ENCODE data around the gene LRFN3. TPM values are rescaled to one million over a fixed set of nuclear protein-coding genes. Genes with fewer than 3 reads are reported as not detected.
A peak's percentile ranks its signal among the peaks of the same experiment; 100 is the strongest.

The LRFN3 gene
- total RNA-seq, 1 donor from 2014 or later: 21.0 TPM

GRCh38 chr19:35913589-35913988 lies 22.6 kb upstream of the LRFN3 start:
- Mint-ChIP-seq H3K4me3 (ENCODE audit: unreplicated experiment) (no peak overlapping the region), H3K4me1 (ENCODE audit: low read depth) (peaks cover 6% of the 10 kb centered on the region)
- DNase-seq (ENCODE audit: low spot score): no peak

DNA sequence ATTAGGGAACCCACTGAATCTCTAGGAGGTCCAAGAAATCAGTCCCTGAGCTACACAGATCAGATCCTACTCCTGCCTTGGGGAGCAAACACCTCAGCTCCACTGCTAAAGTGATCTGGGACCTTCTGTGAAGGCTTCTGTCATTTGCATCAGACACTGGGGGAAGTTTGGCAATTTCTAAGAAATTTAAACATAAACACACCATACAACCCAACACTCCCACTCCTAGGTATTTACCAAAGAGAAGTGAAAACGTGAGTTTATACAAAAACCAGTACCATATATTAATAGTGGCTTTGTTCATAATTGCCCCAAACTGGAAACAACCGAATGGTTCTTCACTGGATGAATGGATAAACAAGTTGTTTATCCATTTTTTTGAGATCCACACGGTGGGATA lies 20.7 kb upstream of the LRFN3 start:
- no peak overlapping the region for H3K4me3 Mint-ChIP-seq (ENCODE audit: unreplicated experiment)
- no peak for DNase-seq (ENCODE audit: low spot score)
- no peak overlapping the region for H3K27ac Mint-ChIP-seq (ENCODE audit: unreplicated experiment)
- peaks cover 6% of the 10 kb centered on the region for H3K4me1 Mint-ChIP-seq (ENCODE audit: low read depth)
- H3K9me3 Mint-ChIP-seq (ENCODE audit: low read depth): no peaks in the 10 kb centered on the region
- peaks cover 6% of the 10 kb centered on the region for H3K27me3 Mint-ChIP-seq (ENCODE audit: low read depth)
- TF ChIP-seq, protein P1, sequence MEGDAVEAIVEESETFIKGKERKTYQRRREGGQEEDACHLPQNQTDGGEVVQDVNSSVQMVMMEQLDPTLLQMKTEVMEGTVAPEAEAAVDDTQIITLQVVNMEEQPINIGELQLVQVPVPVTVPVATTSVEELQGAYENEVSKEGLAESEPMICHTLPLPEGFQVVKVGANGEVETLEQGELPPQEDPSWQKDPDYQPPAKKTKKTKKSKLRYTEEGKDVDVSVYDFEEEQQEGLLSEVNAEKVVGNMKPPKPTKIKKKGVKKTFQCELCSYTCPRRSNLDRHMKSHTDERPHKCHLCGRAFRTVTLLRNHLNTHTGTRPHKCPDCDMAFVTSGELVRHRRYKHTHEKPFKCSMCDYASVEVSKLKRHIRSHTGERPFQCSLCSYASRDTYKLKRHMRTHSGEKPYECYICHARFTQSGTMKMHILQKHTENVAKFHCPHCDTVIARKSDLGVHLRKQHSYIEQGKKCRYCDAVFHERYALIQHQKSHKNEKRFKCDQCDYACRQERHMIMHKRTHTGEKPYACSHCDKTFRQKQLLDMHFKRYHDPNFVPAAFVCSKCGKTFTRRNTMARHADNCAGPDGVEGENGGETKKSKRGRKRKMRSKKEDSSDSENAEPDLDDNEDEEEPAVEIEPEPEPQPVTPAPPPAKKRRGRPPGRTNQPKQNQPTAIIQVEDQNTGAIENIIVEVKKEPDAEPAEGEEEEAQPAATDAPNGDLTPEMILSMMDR (IDR thresholded peaks at IDR 0.05): no peak
- no peaks in the 10 kb centered on the region for H3K36me3 Mint-ChIP-seq (ENCODE audit: low read depth)

More at GRCh38 chr19:35913589-35913988, 22.6 kb upstream of the LRFN3 start:
- TF ChIP-seq, protein P1 (IDR thresholded peaks at IDR 0.05): no peak
- peaks cover 6% of the 10 kb centered on the region for H3K27me3 Mint-ChIP-seq (ENCODE audit: low read depth)
- H3K36me3 Mint-ChIP-seq (ENCODE audit: low read depth): no peaks in the 10 kb centered on the region
- H3K9me3 Mint-ChIP-seq (ENCODE audit: low read depth): no peaks in the 10 kb centered on the region
- H3K27ac Mint-ChIP-seq (ENCODE audit: unreplicated experiment): peak overlapping the region; percentile 70

- DNase-seq (ENCODE audit: low spot score): no peak
- no peaks in the 10 kb centered on the region for H3K4me1 Mint-ChIP-seq (ENCODE audit: low read depth)
- no peak overlapping the region for H3K27ac Mint-ChIP-seq (ENCODE audit: unreplicated experiment)
- TF ChIP-seq, protein P1 (IDR thresholded peaks at IDR 0.05): no peak
- no peaks in the 10 kb centered on the region for H3K9me3 Mint-ChIP-seq (ENCODE audit: low read depth)
- H3K4me3 Mint-ChIP-seq (ENCODE audit: unreplicated experiment): no peak overlapping the region
- H3K27me3 Mint-ChIP-seq (ENCODE audit: low read depth): peaks cover 14% of the 10 kb centered on the region
- H3K36me3 Mint-ChIP-seq (ENCODE audit: low read depth): no peaks in the 10 kb centered on the region
These were observed 16.9 kb upstream of the LRFN3 start for GRCh38 chr19:35919306-35919705.

DNA sequence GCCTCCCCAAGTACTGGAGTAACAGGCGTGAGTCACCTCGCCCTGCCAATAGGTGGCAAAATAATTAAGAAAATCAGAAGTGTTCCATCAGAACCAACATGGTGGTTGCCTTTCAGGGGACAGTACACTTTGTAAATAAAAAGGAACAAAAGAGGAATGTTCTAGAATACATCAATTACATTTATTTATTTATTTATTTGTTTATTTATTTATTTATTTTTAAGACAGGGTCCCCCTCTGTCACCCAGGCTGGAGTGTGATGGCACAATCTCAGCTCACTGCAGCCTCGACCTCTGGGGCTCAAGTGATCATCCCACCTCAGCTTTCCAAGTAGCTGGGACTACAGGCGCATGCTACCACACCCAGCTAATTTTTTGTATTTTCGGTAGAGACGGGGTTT lies 15.2 kb upstream of the LRFN3 start:
- Mint-ChIP-seq H3K4me1 (ENCODE audit: low read depth) (no peaks in the 10 kb centered on the region), H3K9me3 (ENCODE audit: low read depth) (peaks cover 6% of the 10 kb centered on the region), H3K36me3 (ENCODE audit: low read depth) (peaks cover 2% of the 10 kb centered on the region), H3K27me3 (ENCODE audit: low read depth) (peaks cover 20% of the 10 kb centered on the region), H3K27ac (ENCODE audit: unreplicated experiment) (no peak overlapping the region), H3K4me3 (ENCODE audit: unreplicated experiment) (no peak overlapping the region)
- no peak for DNase-seq (ENCODE audit: low spot score)
- TF ChIP-seq, protein P1 (IDR thresholded peaks at IDR 0.05): no peak

- Mint-ChIP-seq H3K36me3 (ENCODE audit: low read depth) (peaks cover 2% of the 10 kb centered on the region), H3K4me1 (ENCODE audit: low read depth) (no peaks in the 10 kb centered on the region), H3K27me3 (ENCODE audit: low read depth) (peaks cover 24% of the 10 kb centered on the region), H3K27ac (ENCODE audit: unreplicated experiment) (no peak overlapping the region), H3K4me3 (ENCODE audit: unreplicated experiment) (no peak overlapping the region), H3K9me3 (ENCODE audit: low read depth) (peaks cover 6% of the 10 kb centered on the region)
- no peak for DNase-seq (ENCODE audit: low spot score)
- TF ChIP-seq, protein P1 (IDR thresholded peaks at IDR 0.05): no peak
These were observed 10.7 kb upstream of the LRFN3 start for GRCh38 chr19:35925501-35925900.
